ENCODE data around the gene WAPL.
A peak's percentile ranks its signal among the peaks of the same experiment; 100 is the strongest.

Gene WAPL

DNA sequence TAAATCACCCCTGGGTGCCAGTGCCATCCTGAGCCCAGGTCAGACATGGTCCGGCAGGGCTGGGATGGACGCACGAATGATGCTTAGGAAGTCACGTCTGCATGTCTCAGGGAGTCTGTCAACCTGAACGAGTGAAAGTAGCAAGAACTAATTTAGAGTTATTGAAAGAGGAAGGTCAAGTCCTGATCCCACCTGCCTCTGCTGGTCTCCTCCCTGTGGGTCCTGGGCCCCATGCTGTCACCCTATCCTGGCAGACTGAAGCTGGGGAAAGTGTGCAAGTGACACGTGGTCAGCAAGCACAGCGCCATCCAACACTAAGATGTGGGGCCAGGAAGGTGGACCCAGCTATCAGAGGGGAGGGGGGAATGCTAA lies 128.9 kb downstream of the WAPL start:
- Histone ChIP-seq H3K9ac (ENCODE audit: low read length) (no peak overlapping the region), H4K20me1 (ENCODE audit: insufficient read depth, low read length) (no peaks in the 10 kb centered on the region), H3K27me3 (ENCODE audit: insufficient read depth, low read length) (no peaks in the 10 kb centered on the region), H3K27ac (ENCODE audit: low read depth, low read length, poor library complexity, severe bottlenecking) (no peak overlapping the region), H3K36me3 (ENCODE audit: insufficient read depth, low read length) (no peaks in the 10 kb centered on the region), H3K4me2 (ENCODE audit: low read length) (peak overlapping the region; percentile 50; the same call in 1 of the 2 replicates), H3K4me3 (ENCODE audit: low read depth, low read length, poor library complexity, severe bottlenecking) (peak overlapping the region; percentile 33), H3F3A (ENCODE audit: insufficient read depth, low read length) (no peaks in the 10 kb centered on the region), H2AFZ (ENCODE audit: low read length) (no peak overlapping the region), H3K4me1 (ENCODE audit: insufficient read depth, low read length, severe bottlenecking) (peaks cover 45% of the 10 kb centered on the region), H3K9me3 (ENCODE audit: low read length) (no peaks in the 10 kb centered on the region), H3K79me2 (ENCODE audit: insufficient read depth, low read length) (no peaks in the 10 kb centered on the region), H3K9me2 (ENCODE audit: low read depth, low read length) (no peaks in the 10 kb centered on the region)
- TF ChIP-seq, protein P1, sequence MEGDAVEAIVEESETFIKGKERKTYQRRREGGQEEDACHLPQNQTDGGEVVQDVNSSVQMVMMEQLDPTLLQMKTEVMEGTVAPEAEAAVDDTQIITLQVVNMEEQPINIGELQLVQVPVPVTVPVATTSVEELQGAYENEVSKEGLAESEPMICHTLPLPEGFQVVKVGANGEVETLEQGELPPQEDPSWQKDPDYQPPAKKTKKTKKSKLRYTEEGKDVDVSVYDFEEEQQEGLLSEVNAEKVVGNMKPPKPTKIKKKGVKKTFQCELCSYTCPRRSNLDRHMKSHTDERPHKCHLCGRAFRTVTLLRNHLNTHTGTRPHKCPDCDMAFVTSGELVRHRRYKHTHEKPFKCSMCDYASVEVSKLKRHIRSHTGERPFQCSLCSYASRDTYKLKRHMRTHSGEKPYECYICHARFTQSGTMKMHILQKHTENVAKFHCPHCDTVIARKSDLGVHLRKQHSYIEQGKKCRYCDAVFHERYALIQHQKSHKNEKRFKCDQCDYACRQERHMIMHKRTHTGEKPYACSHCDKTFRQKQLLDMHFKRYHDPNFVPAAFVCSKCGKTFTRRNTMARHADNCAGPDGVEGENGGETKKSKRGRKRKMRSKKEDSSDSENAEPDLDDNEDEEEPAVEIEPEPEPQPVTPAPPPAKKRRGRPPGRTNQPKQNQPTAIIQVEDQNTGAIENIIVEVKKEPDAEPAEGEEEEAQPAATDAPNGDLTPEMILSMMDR (IDR thresholded peaks at IDR 0.05; ENCODE audit: low read length), result no peak
- TF ChIP-seq EZH2 (IDR thresholded peaks at IDR 0.05; ENCODE audit: borderline replicate concordance, low read length), result no peak

DNA sequence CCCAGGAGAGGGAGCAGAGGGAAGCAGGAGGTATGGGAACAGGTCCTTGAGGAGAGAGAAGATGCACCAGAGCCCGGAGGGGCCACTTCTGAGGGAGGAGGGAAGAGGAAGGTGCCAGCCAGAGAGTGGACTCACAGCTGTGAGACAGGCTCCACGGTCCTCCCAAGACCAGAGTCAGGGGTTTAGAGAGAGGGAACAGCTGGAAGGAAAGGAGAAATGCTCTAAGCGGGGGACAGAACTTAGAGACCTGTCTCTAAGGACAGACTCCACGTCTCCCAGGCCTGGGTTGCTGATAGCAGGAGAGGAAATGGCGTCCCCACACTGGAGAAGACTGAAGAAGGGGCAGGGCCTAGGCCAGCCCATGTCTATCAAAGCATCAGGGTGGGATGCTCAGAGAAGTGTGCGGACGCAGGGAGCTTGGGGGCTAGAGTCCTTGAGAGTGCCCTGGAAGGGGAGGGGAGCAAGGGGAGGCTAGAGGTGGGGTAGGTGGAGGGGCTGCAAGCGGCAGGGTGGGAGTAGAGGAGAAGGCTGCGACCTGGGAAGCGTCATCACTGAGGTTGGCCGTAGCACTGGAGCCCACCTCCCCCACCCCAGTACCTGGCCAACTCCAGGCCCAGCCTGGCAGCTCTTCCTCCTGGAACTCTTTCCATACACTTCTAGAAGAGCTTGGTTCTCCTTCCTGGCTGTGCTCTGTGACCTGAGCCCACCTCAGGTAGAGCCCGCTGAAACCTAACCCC lies 129.4 kb downstream of the WAPL start:
- TF ChIP-seq EZH2 (IDR thresholded peaks at IDR 0.05; ENCODE audit: borderline replicate concordance, low read length), result no peak
- TF ChIP-seq, protein P1 (IDR thresholded peaks at IDR 0.05; ENCODE audit: low read length), result no peak
- Histone ChIP-seq H3K4me2 (ENCODE audit: low read length) (peak overlapping the region; percentile 50; the same call in 1 of the 2 replicates), H3K4me1 (ENCODE audit: insufficient read depth, low read length, severe bottlenecking) (peaks cover 45% of the 10 kb centered on the region), H3F3A (ENCODE audit: insufficient read depth, low read length) (no peaks in the 10 kb centered on the region), H3K4me3 (ENCODE audit: low read depth, low read length, poor library complexity, severe bottlenecking) (peak overlapping the region; percentile 33), H2AFZ (ENCODE audit: low read length) (no peak overlapping the region), H3K9me3 (ENCODE audit: low read length) (no peaks in the 10 kb centered on the region), H3K27me3 (ENCODE audit: insufficient read depth, low read length) (no peaks in the 10 kb centered on the region), H3K27ac (ENCODE audit: low read depth, low read length, poor library complexity, severe bottlenecking) (no peak overlapping the region), H3K9ac (ENCODE audit: low read length) (peak overlapping the region; percentile 10; the same call in 1 of the 2 replicates), H3K79me2 (ENCODE audit: insufficient read depth, low read length) (no peaks in the 10 kb centered on the region), H3K9me2 (ENCODE audit: low read depth, low read length) (no peaks in the 10 kb centered on the region), H4K20me1 (ENCODE audit: insufficient read depth, low read length) (no peaks in the 10 kb centered on the region), H3K36me3 (ENCODE audit: insufficient read depth, low read length) (no peaks in the 10 kb centered on the region)

DNA sequence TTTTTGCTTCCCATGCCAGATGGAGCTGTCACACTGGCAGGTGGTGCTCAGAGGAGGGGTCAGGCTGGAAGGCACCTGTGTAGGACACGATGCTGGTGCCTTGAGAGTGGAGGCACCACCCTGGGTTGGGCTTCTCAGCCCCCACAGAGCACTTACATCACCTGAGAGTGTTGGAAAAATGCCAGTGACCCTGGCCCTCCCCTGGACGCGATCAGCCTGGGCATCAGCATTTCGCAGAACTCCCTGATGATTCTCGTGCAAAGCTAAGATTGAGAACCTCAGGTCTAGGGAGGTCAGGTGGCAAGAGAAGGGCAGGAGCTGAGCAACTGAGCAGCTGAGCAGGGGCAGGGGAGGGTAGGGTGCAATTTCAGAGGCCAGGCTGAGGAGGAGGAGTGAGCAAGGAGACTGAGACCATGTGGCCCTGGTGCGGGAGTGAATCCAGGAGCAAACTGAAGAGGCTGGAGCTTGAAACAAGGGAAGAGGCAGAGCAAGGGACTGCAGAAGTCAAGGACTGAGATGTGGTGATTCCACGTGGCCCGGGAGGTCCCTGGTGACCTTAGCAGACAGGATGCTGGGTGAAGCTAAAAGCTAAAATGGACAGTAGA lies 130.3 kb downstream of the WAPL start:
- TF ChIP-seq, protein P1 (IDR thresholded peaks at IDR 0.05; ENCODE audit: low read length), result no peak
- no peak for TF ChIP-seq EZH2 (IDR thresholded peaks at IDR 0.05; ENCODE audit: borderline replicate concordance, low read length)
- peak overlapping the region; percentile 15 for H3K4me3 ChIP-seq (ENCODE audit: low read depth, low read length, poor library complexity, severe bottlenecking)

More for the DNA sequence above, 130.3 kb downstream of the WAPL start:
- H3K27me3 ChIP-seq (ENCODE audit: insufficient read depth, low read length), result no peaks in the 10 kb centered on the region
- no peaks in the 10 kb centered on the region for H3K9me3 ChIP-seq (ENCODE audit: low read length)
- no peaks in the 10 kb centered on the region for H4K20me1 ChIP-seq (ENCODE audit: insufficient read depth, low read length)
- no peak overlapping the region for H3K27ac ChIP-seq (ENCODE audit: low read depth, low read length, poor library complexity, severe bottlenecking)
- H3K9me2 ChIP-seq (ENCODE audit: low read depth, low read length), result no peaks in the 10 kb centered on the region
- no peaks in the 10 kb centered on the region for H3K79me2 ChIP-seq (ENCODE audit: insufficient read depth, low read length)
- H3K9ac ChIP-seq (ENCODE audit: low read length), result no peak overlapping the region; the same call in 1 of the 2 replicates
- H3K4me1 ChIP-seq (ENCODE audit: insufficient read depth, low read length, severe bottlenecking), result peaks cover 45% of the 10 kb centered on the region
- H3F3A ChIP-seq (ENCODE audit: insufficient read depth, low read length), result no peaks in the 10 kb centered on the region
- H3K4me2 ChIP-seq (ENCODE audit: low read length), result peak overlapping the region; percentile 50; the same call in 1 of the 2 replicates
- H2AFZ ChIP-seq (ENCODE audit: low read length), result no peak overlapping the region
- H3K36me3 ChIP-seq (ENCODE audit: insufficient read depth, low read length), result no peaks in the 10 kb centered on the region
